Spleen (tissue), 11 donors: ENCODE data around the gene PPP2R2B. TPM values are rescaled to one million over a fixed set of nuclear protein-coding genes. Genes with fewer than 3 reads are reported as not detected.

Experiments used
- DNase-seq: peaks from one replicate; pipeline ENCODE4 v3.0.0-alpha.2; 2020
- H3K27ac ChIP-seq, 8 donors: fragments of 200-600 bp; sonication (generic) in 7 of 8; 1 replicate in 4 of 8; 2 replicates in 4 of 8; pipeline versions ENCODE4 v1.5.0 to v1.8.0; 2016 to 2021; ENCODE audit warnings: inconsistent platforms in 4 of 8, mild to moderate bottlenecking in 4 of 8, moderate library complexity in 1 of 8
- H3K27me3 ChIP-seq, 7 donors: fragments of 200-600 bp; sonication (generic) in 6 of 7; replicated peaks in 1 of 7; 1 replicate in 4 of 7; 2 replicates in 3 of 7; pipeline versions ENCODE4 v1.5.0 to v1.8.0; 2016 to 2021; ENCODE audit warnings: inconsistent platforms in 3 of 7, mild to moderate bottlenecking in 1 of 7
- H3K36me3 ChIP-seq, 6 donors: fragments of 200-600 bp; sonication (generic) in 5 of 6; 1 replicate in 4 of 6; 2 replicates in 2 of 6; pipeline versions ENCODE4 v1.5.0 to v1.8.0; 2016 to 2021; ENCODE audit warnings: inconsistent platforms in 2 of 6
- H3K4me1 ChIP-seq, 6 donors: fragments of 200-600 bp; sonication (generic) in 5 of 6; 1 replicate in 3 of 6; 2 replicates in 3 of 6; pipeline versions ENCODE4 v1.5.0 to v1.8.0; 2016 to 2021; ENCODE audit warnings: inconsistent platforms in 3 of 6
- H3K4me3 ChIP-seq, 8 donors: fragments of 200-600 bp; sonication (generic) in 7 of 8; 1 replicate in 4 of 8; 2 replicates in 4 of 8; pipeline versions ENCODE4 v1.5.0 to v1.8.0; 2016 to 2021; ENCODE audit warnings: inconsistent platforms in 4 of 8, mild to moderate bottlenecking in 4 of 8, moderate library complexity in 2 of 8
- H3K9me3 ChIP-seq, 8 donors: fragments of 200-600 bp; sonication (generic) in 7 of 8; 1 replicate in 4 of 8; 2 replicates in 4 of 8; pipeline versions ENCODE4 v1.5.0 to v1.8.0; 2016 to 2021; ENCODE audit warnings: inconsistent platforms in 4 of 8
- CTCF ChIP-seq, 11 experiments: fragments of 200-600 bp in 7 of 11; fragments of 450-650 bp in 4 of 11; sonication (generic) in 4 of 11; IDR thresholded peaks in 8 of 11; conservative IDR thresholded peaks in 3 of 11; 1 replicate in 7 of 11; 2 replicates in 4 of 11; pipeline versions ENCODE4 v1.4.0 to v1.8.0; 2016 to 2021; ENCODE audit warnings: antibody characterized with exemption in 11 of 11, inconsistent platforms in 4 of 11, mild to moderate bottlenecking in 1 of 11
- POLR2A ChIP-seq, 3 donors: fragments of 450-650 bp; IDR thresholded peaks; one replicate each; pipeline ENCODE4 v1.5.1; 2017; ENCODE audit warnings: antibody characterized with exemption in 3 of 3, mild to moderate bottlenecking in 1 of 3
- POLR2AphosphoS5 ChIP-seq, 3 donors: sonication (generic); formaldehyde crosslinking; IDR thresholded peaks; one replicate each; pipeline ENCODE4 v1.5.1; 2017; ENCODE audit warnings: antibody characterized with exemption in 3 of 3
- WGBS, 5 donors: extraction: QIAGEN DNeasy Blood & Tissue Kit in 3 of 5; methylation state at CpG; one replicate each; pipeline versions ENCODE4 v1.1.5 to v1.1.7; 2013 to 2018; 5-methylcytosine and 5-hydroxymethylcytosine counted together
- intact Hi-C: fragments of 100-400 bp; cut with DNase I; formaldehyde crosslinking; loops from one replicate; pipeline ENCODE4 v1.15.0; 2023; ENCODE audit warnings: low total_unique reads
- polyA plus RNA-seq, 3 donors: library from polyadenylated mRNA; stranded (reverse); fragments of 200-250 nt; gene quantifications; one replicate each; pipeline ENCODE4 v1.2.1, GENCODE V29; 2013
- total RNA-seq, 7 donors: library from RNA; depleted of rRNA in 3 of 7; stranded (reverse); fragments of >200 nt in 3 of 7; fragmentation: NEBNext Ultra II Directional in 4 of 7; extraction: Animal tissue kit (Norgen Biotek cat#: 25700) in 4 of 7; gene quantifications; one replicate each; pipeline versions ENCODE4 v1.1.0 to v1.2.1, GENCODE V29; 2016 to 2021
- donor health status: healthy with polysubstance abuse.
- donor health status: DM: no; HTN: no; CAD: no; lungs with moderate emphysema.
- donor health status: DM: no; HTN: no; CAD: no.
- donor health status: Bipolar disorder and iron deficiency.
- donor health status: healthy.
- donor health status: DM: no; HTN: no; CAD: no.
- donor health status: DM: yes; HTN: yes; CAD: no.

The PPP2R2B gene
- total and polyA plus RNA-seq, 10 donors = 0.17 to 9.3 (median 4.1) TPM

- H3K36me3 ChIP-seq = no peaks in the 10 kb centered on the region
- TF ChIP-seq POLR2AphosphoS5 (IDR thresholded peaks at IDR 0.05) = no peak
- TF ChIP-seq CTCF (IDR thresholded peaks at IDR 0.05 in 8 of 11, conservative IDR thresholded peaks at IDR 0.05 in 3 of 11) = no peak
- TF ChIP-seq POLR2A (IDR thresholded peaks at IDR 0.05) = no peak
- DNase-seq = no peak
- H3K27me3 ChIP-seq = no peaks in the 10 kb centered on the region
- 54 to 83% (median 67%) methylated on average over 1 of the region's 1 CpG for WGBS, 5 donors
- no peak overlapping the region for H3K27ac ChIP-seq
- intact Hi-C loops = no loop called here
- H3K9me3 ChIP-seq = no peaks in the 10 kb centered on the region
- no peaks in the 10 kb centered on the region for H3K4me1 ChIP-seq
- H3K4me3 ChIP-seq = no peak overlapping the region
These were observed 232.1 kb downstream of the PPP2R2B start for GRCh38 chr5:146646441-146646840.

GRCh38 chr5:146645342-146645741 lies 233.2 kb downstream of the PPP2R2B start:
- TF ChIP-seq POLR2AphosphoS5 (IDR thresholded peaks at IDR 0.05) (no peak), CTCF (IDR thresholded peaks at IDR 0.05 in 8 of 11, conservative IDR thresholded peaks at IDR 0.05 in 3 of 11) (no peak), POLR2A (IDR thresholded peaks at IDR 0.05) (no peak)
- Histone ChIP-seq H3K9me3 (no peaks in the 10 kb centered on the region), H3K36me3 (no peaks in the 10 kb centered on the region), H3K27me3 (peaks cover 0 to 8% (median 0%) of the 10 kb centered on the region in 7 donors), H3K27ac (no peak overlapping the region), H3K4me3 (no peak overlapping the region), H3K4me1 (no peaks in the 10 kb centered on the region)
- DNase-seq = no peak
- intact Hi-C loops = no loop called here
- WGBS, 5 donors = 50 to 77% (median 71%) methylated on average over 1 of the region's 1 CpG

GRCh38 chr5:146644831-146645230 lies 233.7 kb downstream of the PPP2R2B start:
- Histone ChIP-seq H3K36me3 (no peaks in the 10 kb centered on the region), H3K27ac (no peak overlapping the region), H3K4me1 (no peaks in the 10 kb centered on the region), H3K4me3 (no peak overlapping the region), H3K9me3 (no peaks in the 10 kb centered on the region), H3K27me3 (peaks cover 0 to 10% (median 0%) of the 10 kb centered on the region in 7 donors)
- DNase-seq = no peak
- WGBS, 5 donors = 89 to 93% (median 90%) methylated on average over 3 of the region's 3 CpGs
- no peak for TF ChIP-seq POLR2AphosphoS5 (IDR thresholded peaks at IDR 0.05)
- TF ChIP-seq POLR2A (IDR thresholded peaks at IDR 0.05) = no peak
- no peak for TF ChIP-seq CTCF (IDR thresholded peaks at IDR 0.05 in 8 of 11, conservative IDR thresholded peaks at IDR 0.05 in 3 of 11)
- intact Hi-C loops = no loop called here

GRCh38 chr5:146643776-146644175 lies 234.8 kb downstream of the PPP2R2B start:
- DNase-seq = no peak
- H3K27ac ChIP-seq = no peak overlapping the region
- H3K9me3 ChIP-seq = no peaks in the 10 kb centered on the region
- intact Hi-C loops = no loop called here
- TF ChIP-seq CTCF (IDR thresholded peaks at IDR 0.05 in 8 of 11, conservative IDR thresholded peaks at IDR 0.05 in 3 of 11) (no peak), POLR2A (IDR thresholded peaks at IDR 0.05) (no peak), POLR2AphosphoS5 (IDR thresholded peaks at IDR 0.05) (no peak)
- 39 to 63% (median 42%) methylated on average over 2 of the region's 2 CpGs for WGBS, 5 donors
- no peaks in the 10 kb centered on the region for H3K4me1 ChIP-seq
- H3K36me3 ChIP-seq = no peaks in the 10 kb centered on the region
- peaks cover 0 to 10% (median 0%) of the 10 kb centered on the region in 7 donors for H3K27me3 ChIP-seq
- H3K4me3 ChIP-seq = no peak overlapping the region
